Measurements from ENCODE around the gene SLC25A28. TPM values are rescaled to one million over a fixed set of nuclear protein-coding genes. Genes with fewer than 3 reads are reported as not detected.
"Not testable (repeated sequence)": the region's sequence is repeated elsewhere in the genome, so short reads cannot be mapped to it uniquely, and the experiment has no call there.

Gene SLC25A28
- total RNA-seq, 1 experiment from 2014 or later = 24.2 TPM

GRCh38 chr10:99598011-99598410 lies 22.2 kb downstream of the SLC25A28 start:
- H3K27ac Mint-ChIP-seq (ENCODE audit: unreplicated experiment) = no peak overlapping the region
- no TSS peak for BruUV-seq (replicated peaks)
- H3K4me1 Mint-ChIP-seq (ENCODE audit: low read depth, unreplicated experiment) = peaks cover 7% of the 10 kb centered on the region
- H3K4me3 Mint-ChIP-seq (ENCODE audit: low read depth, unreplicated experiment) = no peak overlapping the region
- no peak for TF ChIP-seq CTCF (IDR thresholded peaks at IDR 0.05; ENCODE audit: unreplicated experiment)
- H3K27me3 Mint-ChIP-seq (ENCODE audit: unreplicated experiment) = peaks cover 15% of the 10 kb centered on the region
- CTCF ChIA-PET = no interaction called here
- H3K9me3 Mint-ChIP-seq (ENCODE audit: low read depth, unreplicated experiment) = no peaks in the 10 kb centered on the region
- peaks cover 3% of the 10 kb centered on the region for H3K36me3 Mint-ChIP-seq (ENCODE audit: insufficient read depth, unreplicated experiment)
- intact Hi-C loops (cut with micrococcal nuclease; ENCODE audit: unreplicated experiment) = no loop called here
- DNase-seq = no peak

- H3K27me3 Mint-ChIP-seq (ENCODE audit: unreplicated experiment) = peaks cover 15% of the 10 kb centered on the region
- DNase-seq; H3K27ac Mint-ChIP-seq (ENCODE audit: unreplicated experiment); BruUV-seq (replicated peaks); H3K9me3 Mint-ChIP-seq (ENCODE audit: low read depth, unreplicated experiment); H3K4me3 Mint-ChIP-seq (ENCODE audit: low read depth, unreplicated experiment); H3K4me1 Mint-ChIP-seq (ENCODE audit: low read depth, unreplicated experiment); intact Hi-C loops (cut with micrococcal nuclease; ENCODE audit: unreplicated experiment); H3K36me3 Mint-ChIP-seq (ENCODE audit: insufficient read depth, unreplicated experiment): not testable (repeated sequence)
- CTCF ChIA-PET = interaction anchor here (0.5 kb wide), 1 partner anchor 238 kb away, joined by 3 read pairs; no protein-coding TSS in a partner anchor
Observed at GRCh38 chr10:99596708-99597107, 23.5 kb downstream of the SLC25A28 start.

GRCh38 chr10:99595770-99596465 lies 24.3 kb downstream of the SLC25A28 start:
- Mint-ChIP-seq H3K27me3 (ENCODE audit: unreplicated experiment) (peaks cover 15% of the 10 kb centered on the region), H3K4me1 (ENCODE audit: low read depth, unreplicated experiment) (peaks cover 7% of the 10 kb centered on the region), H3K9me3 (ENCODE audit: low read depth, unreplicated experiment) (no peaks in the 10 kb centered on the region), H3K36me3 (ENCODE audit: insufficient read depth, unreplicated experiment) (peaks cover 3% of the 10 kb centered on the region), H3K4me3 (ENCODE audit: low read depth, unreplicated experiment) (no peak overlapping the region), H3K27ac (ENCODE audit: unreplicated experiment) (no peak overlapping the region)
- CTCF ChIA-PET = no interaction called here
- intact Hi-C loops (cut with micrococcal nuclease; ENCODE audit: unreplicated experiment) = no loop called here
- no peak for DNase-seq
- no TSS peak for BruUV-seq (replicated peaks)
- no peak for TF ChIP-seq CTCF (IDR thresholded peaks at IDR 0.05; ENCODE audit: unreplicated experiment)

GRCh38 chr10:99595236-99595635 lies 25.0 kb downstream of the SLC25A28 start:
- Mint-ChIP-seq H3K9me3 (ENCODE audit: low read depth, unreplicated experiment) (no peaks in the 10 kb centered on the region), H3K27me3 (ENCODE audit: unreplicated experiment) (peaks cover 13% of the 10 kb centered on the region), H3K36me3 (ENCODE audit: insufficient read depth, unreplicated experiment) (peaks cover 3% of the 10 kb centered on the region), H3K27ac (ENCODE audit: unreplicated experiment) (no peak overlapping the region), H3K4me1 (ENCODE audit: low read depth, unreplicated experiment) (peaks cover 7% of the 10 kb centered on the region), H3K4me3 (ENCODE audit: low read depth, unreplicated experiment) (no peak overlapping the region)
- no peak for TF ChIP-seq CTCF (IDR thresholded peaks at IDR 0.05; ENCODE audit: unreplicated experiment)
- intact Hi-C loops (cut with micrococcal nuclease; ENCODE audit: unreplicated experiment) = no loop called here
- CTCF ChIA-PET = no interaction called here
- BruUV-seq (replicated peaks) = no TSS peak
- DNase-seq = no peak

- Mint-ChIP-seq H3K27me3 (ENCODE audit: unreplicated experiment) (no peaks in the 10 kb centered on the region), H3K27ac (ENCODE audit: unreplicated experiment) (no peak overlapping the region), H3K9me3 (ENCODE audit: low read depth, unreplicated experiment) (no peaks in the 10 kb centered on the region), H3K4me3 (ENCODE audit: low read depth, unreplicated experiment) (no peak overlapping the region), H3K4me1 (ENCODE audit: low read depth, unreplicated experiment) (peaks cover 7% of the 10 kb centered on the region), H3K36me3 (ENCODE audit: insufficient read depth, unreplicated experiment) (peaks cover 3% of the 10 kb centered on the region)
- intact Hi-C loops (cut with micrococcal nuclease; ENCODE audit: unreplicated experiment) = no loop called here
- peak; percentile 13 for DNase-seq
- BruUV-seq (replicated peaks) = no TSS peak
- CTCF ChIA-PET = no interaction called here
- TF ChIP-seq CTCF (IDR thresholded peaks at IDR 0.05; ENCODE audit: unreplicated experiment) = no peak
Observed at GRCh38 chr10:99593312-99593711, 26.9 kb downstream of the SLC25A28 start.
